Left renal cortex interstitium (tissue), 4 donors: ENCODE data around the gene KRT85. TPM values are rescaled to one million over a fixed set of nuclear protein-coding genes. Genes with fewer than 3 reads are reported as not detected.
"Not testable (repeated sequence)": the region's sequence is repeated elsewhere in the genome, so short reads cannot be mapped to it uniquely, and the experiment has no call there.

Experiments
- DNase-seq, 4 donors: peaks; one replicate each; pipeline ENCODE4 v3.0.0-alpha.2; 2013; ENCODE audit warnings: low read depth in 4 of 4, low spot score in 2 of 4, missing footprints in 1 of 4
- polyA plus RNA-seq, 4 donors: library from polyadenylated mRNA; unstranded; fragments of 120-200 nt; gene quantifications; one replicate each; pipeline ENCODE4 v1.2.1, GENCODE V29; 2013; ENCODE audit not compliant: insufficient read length in 4 of 4

Gene KRT85
- polyA plus RNA-seq, 4 donors, result not detected

DNA sequence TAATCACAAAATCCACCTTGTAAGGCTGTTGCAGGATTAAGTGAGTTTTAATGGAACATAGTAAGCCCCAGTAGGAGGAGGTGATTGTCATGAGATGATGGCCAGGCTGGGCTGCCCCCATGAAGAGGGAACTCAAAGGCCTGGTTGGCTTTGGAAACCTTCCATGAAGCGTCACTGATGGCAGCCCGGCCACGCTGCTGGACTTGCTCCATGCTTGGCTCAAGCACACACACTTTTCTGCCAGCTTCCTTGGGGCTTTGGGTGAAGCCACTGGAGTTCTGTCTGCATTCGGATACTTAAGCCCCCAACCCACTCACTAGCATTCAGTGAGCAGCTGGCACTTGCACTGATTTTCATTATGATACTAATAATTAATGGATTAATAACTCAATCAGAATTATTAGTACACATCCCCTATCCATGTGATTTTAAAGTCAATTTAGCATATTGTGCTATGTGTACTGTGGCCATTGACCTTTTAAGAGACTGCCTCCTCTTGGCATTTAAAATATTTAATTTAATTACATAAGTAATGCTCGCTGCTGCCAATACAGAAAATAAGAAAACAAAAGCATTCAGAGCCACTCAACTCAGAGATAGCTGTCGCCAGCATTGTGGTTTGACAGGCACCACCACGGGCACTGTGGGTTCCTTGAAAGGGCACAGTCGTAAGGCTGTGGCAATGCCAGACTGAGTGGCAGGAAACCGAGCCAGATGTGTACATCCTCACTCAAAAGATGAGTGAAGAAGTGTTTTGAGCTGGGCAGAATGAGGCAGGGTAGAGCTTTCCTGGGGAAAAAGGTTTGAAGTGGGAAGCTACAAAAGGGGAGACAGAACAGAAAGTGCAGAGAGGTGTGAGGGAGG lies 15.9 kb downstream of the KRT85 start:
- no peak for DNase-seq

DNA sequence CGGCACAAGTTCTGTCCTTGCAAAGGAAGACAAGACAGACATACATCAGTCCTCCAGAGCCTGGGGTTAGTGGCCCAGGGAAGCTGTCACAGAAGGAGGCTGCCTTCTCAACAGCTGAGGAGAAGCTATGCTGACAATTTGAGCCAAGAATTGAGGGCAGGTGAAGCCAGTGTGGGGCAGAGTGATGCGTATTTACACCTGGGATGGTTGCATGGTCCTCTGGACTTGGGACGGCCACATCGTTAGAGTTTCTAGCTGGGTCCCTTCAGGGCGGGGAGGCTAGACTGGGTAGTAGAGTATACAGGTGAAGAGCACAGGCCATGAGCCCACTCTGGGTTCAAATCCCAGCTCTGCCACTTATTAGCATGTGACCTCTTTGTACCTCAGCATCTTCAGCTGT lies 16.5 kb downstream of the KRT85 start:
- DNase-seq, result no peak

DNA sequence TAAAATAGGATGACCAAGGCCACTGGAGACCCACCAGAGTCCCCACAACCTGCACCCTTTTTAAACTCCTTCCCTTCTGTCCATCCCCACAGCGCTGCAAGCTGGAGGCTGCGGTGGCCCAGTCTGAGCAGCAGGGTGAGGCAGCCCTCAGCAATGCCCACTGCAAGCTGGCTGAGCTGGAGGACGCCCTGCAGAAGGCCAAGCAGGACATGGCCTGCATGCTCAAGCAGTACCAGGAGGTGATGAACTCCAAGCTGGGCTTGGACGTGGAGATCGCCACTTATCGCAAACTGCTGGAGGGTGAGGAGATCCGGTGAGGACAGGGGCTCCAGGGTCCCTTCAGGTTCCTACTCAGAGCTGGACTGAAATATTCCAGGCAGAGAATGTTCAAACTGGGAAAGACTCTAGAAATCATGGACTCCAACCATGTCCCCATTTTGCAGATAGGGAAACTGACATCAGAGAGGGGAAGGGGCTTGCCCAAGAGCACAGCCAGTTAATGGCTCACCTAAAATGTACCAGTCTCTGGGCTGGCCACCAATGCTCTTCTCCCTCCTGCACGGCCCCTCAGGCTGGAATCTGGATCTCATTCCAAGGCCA lies 17.2 kb downstream of the KRT85 start:
- DNase-seq, result no peak

DNA sequence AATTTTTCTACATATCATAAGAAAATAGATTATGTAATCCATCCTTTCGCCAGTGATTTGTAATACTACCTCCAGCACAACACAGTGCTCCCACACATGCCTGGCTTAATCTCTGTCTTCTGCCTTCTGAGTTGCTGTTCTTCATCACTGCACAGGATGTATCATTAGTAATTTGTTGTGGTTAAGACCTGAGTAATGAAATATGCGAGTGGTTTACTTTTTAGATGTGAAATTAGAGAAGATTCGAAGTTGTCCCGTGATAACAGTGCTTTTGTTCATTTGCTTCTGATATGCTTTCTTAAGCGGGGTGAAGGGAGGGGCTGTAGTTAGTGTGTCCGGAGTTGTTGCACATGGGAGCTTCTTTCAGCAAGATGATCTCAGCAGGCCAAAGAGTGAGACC lies 18.1 kb downstream of the KRT85 start:
- no peak for DNase-seq

DNA sequence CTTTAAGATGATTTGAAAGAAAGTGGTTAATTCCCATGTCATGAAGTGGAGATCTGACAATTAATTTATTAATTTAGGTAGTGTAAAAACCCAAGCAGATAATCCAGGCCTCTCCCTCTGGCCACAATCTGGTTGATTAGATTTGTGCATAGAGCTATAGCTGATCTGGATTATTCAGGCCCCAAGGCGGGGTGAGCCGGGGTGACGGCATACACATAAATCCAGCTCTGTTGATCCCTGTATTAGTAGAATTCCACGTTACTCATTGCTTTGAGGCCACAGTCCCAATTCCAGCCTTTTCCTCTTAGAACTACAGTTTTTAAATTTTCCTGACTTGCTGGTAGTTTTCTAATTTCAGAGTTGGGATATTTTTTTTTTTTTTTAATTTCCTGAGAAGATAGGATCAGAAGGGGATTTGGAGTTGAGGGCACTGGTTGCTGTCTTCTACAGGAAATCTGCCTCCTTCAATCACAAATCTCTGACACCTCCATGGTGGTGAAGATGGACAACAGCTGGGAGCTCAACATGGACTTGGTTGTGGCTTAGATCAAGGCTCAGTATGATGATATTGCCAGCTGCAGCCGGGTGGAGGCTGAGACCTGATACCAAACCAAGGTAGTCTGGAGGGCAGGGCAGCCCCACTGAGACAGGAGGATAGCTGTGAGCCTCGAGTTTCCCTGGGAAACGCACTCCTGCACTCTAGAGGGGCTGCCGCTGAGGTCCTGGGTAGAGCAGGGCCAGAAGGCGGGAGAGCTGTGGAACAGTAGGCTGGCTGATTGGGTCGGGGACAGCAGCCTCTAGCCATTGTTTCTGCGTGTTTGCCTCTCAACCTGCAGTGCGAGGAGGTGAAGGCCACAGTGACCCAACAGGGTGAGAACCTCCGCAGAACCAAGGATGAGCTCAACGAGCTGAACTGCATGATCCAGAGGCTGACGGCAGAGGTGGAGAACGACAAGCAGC lies 19.4 kb downstream of the KRT85 start:
- DNase-seq, result no peak

DNA sequence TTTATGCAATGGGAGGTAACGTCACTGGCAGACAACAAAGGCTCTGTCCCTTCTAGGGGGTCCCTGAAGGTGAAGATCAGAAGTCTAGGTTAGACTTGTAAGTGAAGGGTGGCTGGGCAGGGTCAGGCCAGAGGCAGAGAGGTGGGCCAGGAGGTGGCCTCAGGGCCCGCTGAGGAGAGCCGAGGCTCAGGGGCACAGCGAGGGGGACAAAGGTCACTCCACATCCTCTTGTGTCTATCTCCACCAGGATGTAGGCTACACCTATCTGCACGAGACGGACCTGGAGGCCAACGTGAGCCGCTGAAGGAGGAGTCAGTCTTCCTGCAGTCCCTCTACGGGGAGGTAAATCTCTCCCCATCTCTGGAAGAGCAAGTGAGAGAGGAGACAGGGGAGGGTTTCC lies 20.3 kb downstream of the KRT85 start:
- DNase-seq, result no peak

DNA sequence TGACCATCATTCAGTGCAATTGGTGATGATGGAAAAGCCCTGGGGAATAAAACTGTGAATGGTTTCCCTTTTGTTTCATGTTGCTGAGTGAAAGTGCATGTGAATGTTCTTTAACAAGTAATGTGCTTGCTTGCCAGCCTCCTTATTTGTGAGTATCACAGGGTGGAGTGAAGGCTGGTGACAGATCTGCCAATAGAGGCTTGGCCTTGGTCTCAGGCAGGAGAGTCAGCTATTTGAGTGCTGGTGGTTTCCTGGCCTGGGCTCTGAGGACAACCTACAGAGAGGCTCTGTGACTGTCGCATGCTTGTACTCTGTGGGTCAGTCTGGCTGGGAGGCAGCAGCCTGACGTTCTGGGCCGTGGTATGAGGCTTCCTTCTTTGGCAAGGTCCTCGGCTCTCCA lies 20.7 kb downstream of the KRT85 start:
- no peak for DNase-seq

DNA sequence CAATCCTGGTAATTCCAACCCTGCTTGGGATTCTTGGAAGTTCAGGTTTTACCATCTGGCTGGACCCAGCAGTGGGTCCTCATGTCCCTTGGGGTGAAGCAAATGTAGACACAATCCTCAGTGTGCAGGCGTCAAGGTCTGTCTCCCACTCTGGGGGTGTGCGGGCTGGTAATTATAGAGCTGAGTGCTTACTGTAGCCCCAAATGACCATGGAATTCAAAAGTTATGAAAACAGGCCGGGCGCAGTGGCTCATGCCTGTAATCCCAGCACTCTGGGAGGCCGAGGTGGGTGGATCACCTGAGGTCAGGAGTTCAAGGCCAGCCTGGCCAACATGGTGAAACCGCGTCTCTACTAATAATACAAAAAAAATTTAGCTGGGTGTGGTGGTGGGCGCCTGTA lies 22.2 kb downstream of the KRT85 start:
- DNase-seq, result not testable (repeated sequence)

DNA sequence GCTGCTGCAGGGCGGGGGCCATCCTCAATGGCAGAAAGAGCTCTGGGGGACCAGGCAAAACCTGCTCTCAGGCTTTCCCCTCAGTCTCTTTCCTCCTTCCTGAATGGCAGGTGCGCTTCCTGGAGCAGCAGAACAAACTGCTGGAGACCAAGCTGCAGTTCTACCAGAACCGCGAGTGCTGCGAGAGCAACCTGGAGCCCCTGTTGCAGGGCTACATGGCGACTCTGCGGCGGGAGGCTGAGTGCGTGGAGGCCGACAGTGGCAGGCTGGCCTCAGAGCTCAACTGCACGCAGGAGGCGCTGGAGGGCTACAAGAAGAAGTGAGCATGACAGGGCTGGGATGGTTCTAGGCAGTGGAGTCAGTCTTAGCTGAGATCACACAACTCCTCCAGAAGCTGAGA lies 23.2 kb downstream of the KRT85 start:
- no peak for DNase-seq

DNA sequence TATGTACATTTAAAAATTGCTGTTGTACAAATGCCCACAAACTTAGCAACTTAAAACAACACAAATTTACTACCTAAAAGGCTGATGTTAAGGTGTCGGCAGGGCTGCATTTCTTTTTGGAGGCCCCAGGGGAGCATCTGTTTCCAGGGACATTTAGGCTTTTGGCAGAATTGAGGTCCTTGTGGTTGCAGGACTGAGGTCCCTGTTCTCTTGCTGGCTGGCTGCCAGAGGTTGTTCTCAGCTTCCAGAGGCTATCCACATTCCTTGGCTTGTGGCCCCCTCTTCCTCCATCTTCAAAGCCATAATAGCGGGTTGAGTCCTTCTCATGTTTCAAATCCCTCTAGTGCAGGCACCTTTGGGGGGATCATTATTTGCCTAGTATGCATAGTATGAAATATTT lies 23.7 kb downstream of the KRT85 start:
- DNase-seq, result no peak

DNA sequence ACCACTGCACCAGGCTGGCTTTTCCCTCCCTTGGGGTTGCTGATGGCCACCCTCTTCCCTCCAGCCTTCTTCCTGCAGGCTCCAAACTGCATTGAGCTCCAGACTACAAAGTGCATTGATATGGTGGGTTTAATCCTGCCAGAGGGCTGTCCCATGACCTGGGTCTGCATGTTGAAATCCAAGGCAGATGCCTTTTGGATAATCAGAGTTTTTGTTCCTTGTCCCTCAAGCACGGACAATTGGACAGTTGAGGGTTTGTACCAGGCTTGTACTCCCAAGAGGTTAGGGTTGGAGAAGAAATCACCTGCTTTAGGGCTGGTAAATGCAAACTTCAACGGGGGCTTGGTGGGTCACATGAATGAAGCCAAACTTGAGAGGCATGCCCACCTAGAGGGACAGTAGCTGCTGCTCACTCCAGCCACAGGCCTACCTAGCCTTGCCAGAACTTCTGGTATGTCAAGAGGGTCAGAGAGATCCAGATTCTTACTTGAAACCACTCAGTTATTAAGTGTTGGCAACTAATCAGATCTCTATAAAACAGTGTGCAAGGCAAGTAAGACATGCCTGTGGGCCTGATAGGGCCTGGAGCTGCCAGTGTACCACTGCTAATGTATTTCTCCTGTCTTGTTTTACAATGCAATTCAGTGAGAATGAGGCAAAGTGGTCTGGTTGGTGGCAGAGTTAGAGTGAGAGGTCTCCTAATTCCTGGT lies 24.3 kb downstream of the KRT85 start:
- DNase-seq, result no peak

DNA sequence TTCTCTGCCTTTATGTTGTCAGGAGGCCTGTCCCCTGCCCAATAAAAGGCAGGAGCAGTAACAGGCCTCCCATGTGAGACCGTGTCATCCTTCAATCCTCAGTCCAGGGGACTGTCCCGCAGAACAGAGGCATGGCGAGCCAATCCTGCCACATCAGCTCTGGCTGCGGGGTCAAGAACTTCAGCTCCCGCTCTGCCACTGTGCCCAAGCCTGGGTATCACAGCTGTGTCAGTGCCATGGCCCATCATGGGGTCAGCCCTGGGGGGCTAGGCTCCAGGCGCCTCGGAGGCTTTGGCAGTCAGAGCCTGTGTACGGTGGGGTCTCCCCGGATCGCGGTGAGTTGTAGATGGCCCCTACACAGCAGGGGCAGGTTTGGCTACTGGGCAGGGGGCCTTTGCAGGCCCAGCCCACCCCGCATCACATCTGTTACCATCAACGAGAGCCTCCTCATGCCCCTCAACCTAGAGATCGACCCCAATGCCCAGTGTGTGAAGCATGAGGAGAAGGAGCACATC lies 26.2 kb downstream of the KRT85 start:
- DNase-seq, result no peak

DNA sequence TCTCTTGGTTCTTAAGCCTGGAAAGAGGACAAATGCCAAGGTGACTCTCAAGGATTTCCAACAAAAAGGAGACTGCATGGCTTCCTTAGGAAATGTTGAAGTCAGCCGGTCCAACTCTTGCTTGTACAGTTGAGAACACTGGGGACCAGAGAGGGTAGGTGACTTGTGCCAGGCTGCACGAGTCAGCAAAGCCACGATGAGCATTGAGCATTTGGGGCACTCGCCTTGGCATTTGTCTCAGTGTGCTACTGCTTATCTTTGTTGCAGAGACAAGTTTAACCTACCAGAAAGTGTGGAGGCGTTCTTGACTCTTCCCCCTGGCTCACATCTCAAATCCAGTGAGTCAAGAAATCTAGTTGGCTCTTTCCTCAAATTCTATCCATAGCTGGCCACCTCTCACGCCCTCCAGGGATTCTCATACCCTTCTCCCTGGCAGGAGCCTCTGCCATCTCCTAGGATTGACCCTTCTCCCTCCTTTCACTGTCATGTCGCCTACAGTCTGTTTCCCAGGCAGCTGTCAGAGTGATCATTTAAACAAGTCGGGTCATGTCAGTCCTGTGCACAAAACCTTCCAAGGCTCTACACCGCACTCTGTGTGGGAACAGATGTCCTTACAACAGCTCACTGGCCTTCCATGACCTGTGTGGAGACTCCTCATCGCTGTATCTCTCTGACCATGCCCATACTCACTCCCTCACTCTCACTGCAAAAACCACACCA lies 28.9 kb downstream of the KRT85 start:
- DNase-seq, result no peak

DNA sequence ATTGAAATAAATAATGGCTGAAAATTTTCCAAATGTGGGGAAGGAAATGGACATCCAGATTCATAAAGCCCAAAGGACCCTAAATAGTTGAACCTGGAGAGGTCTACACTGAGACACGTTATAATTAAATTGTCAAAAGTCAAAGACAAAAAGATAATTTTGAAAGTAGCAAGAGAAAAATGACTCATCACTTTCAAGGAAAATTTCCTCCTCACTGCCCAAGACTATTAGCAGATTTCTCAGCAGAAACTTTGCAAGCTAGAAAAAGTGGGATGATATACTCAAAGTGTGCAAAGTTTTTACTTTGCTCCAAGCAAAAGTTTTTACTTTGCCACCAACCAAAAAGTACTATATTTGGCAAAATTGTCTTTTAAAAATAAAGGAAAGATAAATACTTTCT lies 30.2 kb downstream of the KRT85 start:
- no peak for DNase-seq

DNA sequence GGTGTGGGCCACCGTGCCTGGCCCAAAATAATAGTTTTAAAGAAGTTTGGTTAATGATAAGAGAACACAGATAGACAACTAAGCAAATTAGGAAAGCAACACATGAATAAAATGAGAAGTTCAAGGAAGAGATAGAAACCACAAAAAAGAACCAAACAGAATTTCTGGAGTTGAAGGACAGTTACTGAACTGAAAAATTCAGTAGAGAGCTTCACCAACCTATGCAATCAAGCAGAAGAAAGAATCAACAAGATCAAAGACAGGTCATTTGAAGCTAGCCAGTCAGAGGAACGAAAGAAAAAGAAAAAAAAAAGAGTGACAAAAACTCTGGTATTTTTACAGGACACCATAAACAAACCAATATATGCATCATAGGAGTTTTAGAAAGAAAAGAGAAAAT lies 30.6 kb downstream of the KRT85 start:
- DNase-seq, result no peak

DNA sequence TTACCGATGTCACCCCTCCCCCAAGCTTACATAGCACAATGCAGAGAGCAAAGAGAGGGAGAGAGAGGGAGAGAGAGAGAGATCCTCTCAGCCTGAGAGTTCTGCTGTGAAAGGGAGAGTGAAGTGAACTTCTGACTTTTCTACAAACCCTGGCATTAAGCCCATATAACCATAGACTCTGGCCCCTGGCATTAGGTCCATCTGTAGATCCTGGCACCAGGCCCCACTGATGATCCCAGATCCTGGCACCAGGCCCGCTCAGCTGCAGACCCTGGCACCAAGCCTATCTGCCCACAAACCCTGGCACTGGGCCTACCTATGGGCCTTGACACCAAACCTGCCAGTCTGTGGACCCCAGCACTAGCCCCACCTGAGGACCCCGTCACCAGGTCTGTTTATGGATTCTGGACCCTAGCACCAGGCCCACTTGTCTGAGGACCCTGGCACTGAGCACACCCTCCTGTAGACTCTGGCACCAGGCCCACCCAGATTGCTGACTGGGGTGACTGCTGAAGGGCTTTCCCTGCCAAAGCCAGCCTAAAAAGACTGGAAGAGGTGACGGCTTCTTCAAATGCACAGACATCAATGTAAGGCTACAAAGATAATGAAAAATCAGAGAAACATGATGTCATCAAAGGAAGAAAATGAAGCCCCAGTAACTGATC lies 31.6 kb downstream of the KRT85 start:
- no peak for DNase-seq

DNA sequence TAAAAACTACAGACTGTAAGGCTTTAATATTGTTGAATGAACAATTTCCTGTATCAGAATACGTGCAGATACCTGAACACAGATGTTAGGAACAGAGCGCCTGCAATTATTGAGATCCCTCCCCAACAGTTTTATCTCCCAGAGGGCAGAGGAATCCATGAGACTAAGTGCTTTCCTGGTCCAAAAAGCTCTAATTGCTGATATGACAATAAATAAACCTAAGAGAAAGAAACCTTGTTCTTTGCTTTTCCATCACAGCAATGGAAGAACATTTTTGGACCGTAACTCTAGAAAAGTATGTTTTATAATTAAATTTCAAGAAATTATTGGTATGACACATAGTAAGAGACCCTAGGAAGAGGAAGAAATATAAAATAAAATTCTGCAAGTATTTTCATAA lies 33.1 kb downstream of the KRT85 start:
- DNase-seq, result no peak

DNA sequence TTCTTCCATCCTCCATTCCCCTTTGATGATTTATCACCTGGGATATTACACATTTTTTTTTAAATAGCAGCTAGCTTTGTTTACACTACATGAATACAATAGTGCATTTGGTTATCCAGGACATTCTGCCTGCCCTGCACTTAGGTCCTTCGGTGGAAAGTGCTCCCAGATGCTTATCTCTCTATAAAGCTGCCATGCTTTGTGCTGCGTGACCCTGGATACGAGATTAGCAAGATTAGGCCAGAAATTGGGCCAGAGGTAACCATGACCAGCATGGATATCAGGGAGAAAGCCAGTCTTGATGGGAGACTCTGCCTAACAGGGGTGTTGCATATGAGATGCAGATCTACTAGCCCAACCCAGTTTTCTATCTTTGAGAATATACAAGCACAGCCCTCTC lies 34.0 kb downstream of the KRT85 start:
- no peak for DNase-seq

DNA sequence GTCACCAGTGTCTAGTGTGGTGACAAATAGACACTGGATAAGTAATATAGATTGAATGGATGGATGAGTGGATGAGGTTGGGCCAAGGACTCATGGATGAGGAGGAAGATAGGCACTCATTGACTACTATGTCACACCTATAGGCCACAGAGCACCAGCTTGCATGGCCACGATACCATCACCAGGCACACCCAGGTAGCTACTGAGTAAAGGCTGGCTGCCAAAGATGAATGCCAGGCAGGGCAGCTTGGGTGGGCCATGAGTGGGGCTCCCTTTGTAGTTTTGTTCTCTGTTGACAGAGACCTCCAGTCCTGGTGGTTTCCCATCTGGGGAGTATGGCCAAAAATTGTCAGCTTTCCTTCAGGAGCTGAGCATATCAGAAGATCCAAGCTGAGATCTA lies 34.9 kb downstream of the KRT85 start:
- no peak for DNase-seq
